HepG2 (cell line): ENCODE results near the gene ADAM22. TPM values are rescaled to one million over a fixed set of nuclear protein-coding genes. Genes with fewer than 3 reads are reported as not detected.

Experiments used
- ATF4 ChIP-seq, 2 experiments: fragments of 450-650 bp in 1 of 2; sonication (generic) in 1 of 2; formaldehyde crosslinking; IDR thresholded peaks; 2 replicates each; pipeline versions ENCODE4 v1.5.0 to v1.8.0; 2020 to 2022; ENCODE audit warnings: mild to moderate bottlenecking in 1 of 2, missing genetic modification reagents in 1 of 2
- ATF7 ChIP-seq, 2 experiments: fragments of 450-650 bp in 1 of 2; sonication (generic) in 1 of 2; formaldehyde crosslinking in 1 of 2; IDR thresholded peaks; 2 replicates each; pipeline versions ENCODE4 v1.4.0 to v1.6.1; 2016 to 2020; ENCODE audit warnings: antibody characterized with exemption in 1 of 2, mild to moderate bottlenecking in 1 of 2, missing genetic modification reagents in 1 of 2
- CEBPB ChIP-seq: IDR thresholded peaks from 2 replicates; pipeline ENCODE4 v1.6.1; 2011; ENCODE audit warnings: low read depth, low read length, improper control_type of control experiment, borderline replicate concordance
- CEBPG ChIP-seq: IDR thresholded peaks from 2 replicates; pipeline ENCODE4 v1.6.1; 2016
- FOSL2 ChIP-seq: sonication (generic); formaldehyde crosslinking; IDR thresholded peaks from 2 replicates; pipeline ENCODE4 v1.4.0; 2020; ENCODE audit warnings: missing genetic modification reagents
- FOXA3 ChIP-seq: IDR thresholded peaks from 2 replicates; pipeline ENCODE4 v1.6.1; 2016; ENCODE audit warnings: missing genetic modification reagents, missing compliant biosample characterization
- FOXP1 ChIP-seq, 2 experiments: fragments of 450-650 bp in 1 of 2; IDR thresholded peaks; 2 replicates each; pipeline ENCODE4 v1.6.1; 2017 to 2018; ENCODE audit warnings: antibody characterized with exemption in 1 of 2
- GABPA ChIP-seq, 2 experiments: IDR thresholded peaks; 2 replicates each; pipeline ENCODE4 v1.6.1; 2011 to 2016; ENCODE audit warnings: low read depth in 2 of 2, low read length in 1 of 2, missing biosample characterization in 1 of 2, missing genetic modification characterization in 1 of 2
- GATAD2A ChIP-seq: IDR thresholded peaks from 2 replicates; pipeline ENCODE4 v1.6.1; 2016
- HCFC1 ChIP-seq: fragments of 150-350 bp; IDR thresholded peaks from 2 replicates; pipeline ENCODE4 v1.6.1; 2014; ENCODE audit warnings: low read depth, low read length
- HMG20A ChIP-seq: IDR thresholded peaks from 2 replicates; pipeline ENCODE4 v1.6.1; 2016; ENCODE audit warnings: borderline replicate concordance
- HNRNPUL1 ChIP-seq: fragments of 200-400 bp; formaldehyde crosslinking; IDR thresholded peaks from 2 replicates; pipeline ENCODE4 v1.6.1; 2017; ENCODE audit warnings: low read depth, mild to moderate bottlenecking, low read length, moderate library complexity
- KLF16 ChIP-seq, 2 experiments: sonication (generic) in 1 of 2; formaldehyde crosslinking in 1 of 2; IDR thresholded peaks; 2 replicates each; pipeline versions ENCODE4 v1.6.1 to v1.8.0; 2016 to 2023; ENCODE audit warnings: missing genetic modification reagents in 2 of 2, missing compliant biosample characterization in 1 of 2
- LCORL ChIP-seq, 2 experiments: fragments of 450-650 bp in 1 of 2; sonication (generic) in 1 of 2; formaldehyde crosslinking in 1 of 2; IDR thresholded peaks; 2 replicates each; pipeline versions ENCODE4 v1.5.0 to v1.6.1; 2017 to 2020; ENCODE audit warnings: antibody characterized with exemption in 1 of 2, missing genetic modification reagents in 1 of 2
- NR2F1 ChIP-seq, 2 experiments: fragments of 450-650 bp in 1 of 2; formaldehyde crosslinking in 1 of 2; IDR thresholded peaks; 2 replicates each; pipeline versions ENCODE4 v1.5.0 to v1.6.1; 2016 to 2020; ENCODE audit warnings: mild to moderate bottlenecking in 1 of 2, missing compliant biosample characterization in 1 of 2, missing genetic modification reagents in 1 of 2, moderate library complexity in 1 of 2
- NR2F6 ChIP-seq, 2 experiments: IDR thresholded peaks; 2 replicates each; pipeline ENCODE4 v1.6.1; 2016; ENCODE audit warnings: antibody characterized with exemption in 1 of 2, mild to moderate bottlenecking in 1 of 2
- PATZ1 ChIP-seq: sonication (generic); formaldehyde crosslinking; IDR thresholded peaks from 2 replicates; pipeline ENCODE4 v1.4.0; 2020; ENCODE audit warnings: missing genetic modification reagents
- RAD21 ChIP-seq: fragments of 450-650 bp; formaldehyde crosslinking; IDR thresholded peaks from 2 replicates; pipeline ENCODE4 v1.5.0; 2020; ENCODE audit warnings: mild to moderate bottlenecking
- RFX1 ChIP-seq: fragments of 450-650 bp; IDR thresholded peaks from 2 replicates; pipeline ENCODE4 v1.6.1; 2017
- RFX3 ChIP-seq: IDR thresholded peaks from 2 replicates; pipeline ENCODE4 v1.6.1; 2016; ENCODE audit warnings: missing biosample characterization, missing genetic modification reagents
- SALL1 ChIP-seq: sonication (generic); formaldehyde crosslinking; IDR thresholded peaks from 2 replicates; pipeline ENCODE4 v1.8.0; 2022; ENCODE audit warnings: mild to moderate bottlenecking, missing genetic modification reagents
- SAP130 ChIP-seq: IDR thresholded peaks from 2 replicates; pipeline ENCODE4 v1.6.1; 2016; ENCODE audit warnings: low read depth
- SOX13 ChIP-seq, 3 experiments: fragments of 450-650 bp in 1 of 3; sonication (generic) in 1 of 3; formaldehyde crosslinking in 1 of 3; IDR thresholded peaks in 2 of 3; conservative IDR thresholded peaks in 1 of 3; 2 replicates each; pipeline versions ENCODE4 v1.5.0 to v1.6.1; 2016 to 2020; ENCODE audit warnings: antibody characterized with exemption in 1 of 3, mild to moderate bottlenecking in 1 of 3, missing compliant biosample characterization in 1 of 3, missing genetic modification reagents in 1 of 3, moderate library complexity in 1 of 3
- SOX5 ChIP-seq: IDR thresholded peaks from 2 replicates; pipeline ENCODE4 v1.6.1; 2016; ENCODE audit warnings: borderline replicate concordance
- TEAD3 ChIP-seq: optimal IDR thresholded peaks from 2 replicates; pipeline ENCODE3; 2016; ENCODE audit warnings: borderline replicate concordance
- ZNF510 ChIP-seq: sonication (generic); formaldehyde crosslinking; IDR thresholded peaks from 2 replicates; pipeline ENCODE4 v1.4.0; 2020; ENCODE audit warnings: low read depth, mild to moderate bottlenecking, missing genetic modification reagents
- polyA plus RNA-seq, 8 experiments: library from polyadenylated mRNA; depleted of rRNA in 3 of 8; stranded (reverse) in 7 of 8; unstranded in 1 of 8; fragments of >200 nt; fragmentation: Illumina TruSeq in 4 of 8; extraction: Trizol in 4 of 8; gene quantifications; 2 replicates each; pipeline versions ENCODE4 v1.2.1 to v1.2.3, GENCODE V29; 2011 to 2016; ENCODE audit warnings: low read depth in 4 of 8, missing spikeins in 1 of 8, mixed read lengths in 1 of 8; ENCODE audit not compliant: insufficient read depth in 1 of 8
- total RNA-seq, 5 experiments: library from RNA; depleted of rRNA; stranded (reverse); fragments of >200 nt; fragmentation: Illumina TruSeq; extraction: Trizol; gene quantifications; 2 replicates each; pipeline ENCODE4 v1.2.3, GENCODE V29; 2016; ENCODE audit warnings: low read depth in 1 of 5

The ADAM22 gene
- total and polyA plus RNA-seq, 2 of the 13 experiments (the other 11 are each of a cell fraction or from before 2014, with no cell fraction given) = 1.9 to 6.7 TPM

DNA sequence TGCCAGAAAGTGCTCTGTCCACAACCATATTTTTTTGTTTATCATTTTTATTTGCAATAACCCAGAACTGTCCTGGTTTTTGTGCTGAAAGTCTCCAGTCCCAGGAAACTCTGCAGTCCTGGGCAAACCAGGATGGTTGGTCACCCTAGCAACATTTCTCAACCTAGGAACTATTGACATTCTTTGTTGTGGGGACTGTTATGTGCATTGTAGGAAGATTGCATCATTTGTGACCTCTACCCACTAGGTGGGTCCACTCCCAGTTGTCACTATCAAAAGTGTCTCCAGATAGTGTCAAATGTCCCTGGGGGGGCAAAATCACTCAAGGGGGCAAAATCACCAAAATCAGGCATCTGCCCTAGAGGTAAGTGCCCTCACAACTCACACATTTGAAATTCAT, 299.8 kb downstream of the ADAM22 start (continued):
- TF ChIP-seq NR2F6 (IDR thresholded peaks at IDR 0.05) = peak; percentile 34; the same call in 1 of the 2 replicates
- peak; percentile 76; the same call in 1 of the 2 replicates for TF ChIP-seq NR2F6 (CRISPR knock-in tag; IDR thresholded peaks at IDR 0.05)
- TF ChIP-seq FOXP1 (IDR thresholded peaks at IDR 0.05) = no peak
- TF ChIP-seq FOXP1 (CRISPR knock-in tag; IDR thresholded peaks at IDR 0.05) = peak; percentile 37; the same call in 1 of the 2 replicates
- peak in 1 of 2 experiments; percentile 96; a peak in 2 of 4 replicates for TF ChIP-seq ATF4 (CRISPR knock-in tag; IDR thresholded peaks at IDR 0.05)
- TF ChIP-seq RFX3 (CRISPR knock-in tag) = peak; percentile 24; the same call in 1 of the 2 replicates
- peak; percentile 55; the same call in 1 of the 2 replicates for TF ChIP-seq RFX1
- peak in 1 of 2 experiments; percentile 64; a peak in 2 of 4 replicates for TF ChIP-seq NR2F1 (CRISPR knock-in tag; IDR thresholded peaks at IDR 0.05)
- no peak for TF ChIP-seq SOX13 (IDR thresholded peaks at IDR 0.05)
- peak in 1 of 2 experiments; percentile 85; a peak in 2 of 4 replicates for TF ChIP-seq SOX13 (CRISPR knock-in tag; conservative IDR thresholded peaks at IDR 0.05 in 1 of 2, IDR thresholded peaks at IDR 0.05 in 1 of 2)
- TF ChIP-seq FOXA3 (CRISPR knock-in tag) = peak; percentile 57; the same call in 1 of the 2 replicates
- peak; percentile 95 for TF ChIP-seq CEBPB
- peak; percentile 83 for TF ChIP-seq CEBPG
- peak; percentile 59 for TF ChIP-seq GATAD2A
- peak; percentile 59 for TF ChIP-seq ATF7 (IDR thresholded peaks at IDR 0.05)
- TF ChIP-seq ATF7 (CRISPR knock-in tag; IDR thresholded peaks at IDR 0.05) = no peak
- peak; percentile 56; the same call in 1 of the 2 replicates for TF ChIP-seq HMG20A (CRISPR knock-in tag)
- TF ChIP-seq LCORL (IDR thresholded peaks at IDR 0.05) = no peak
- peak; percentile 28; the same call in 1 of the 2 replicates for TF ChIP-seq LCORL (CRISPR knock-in tag; IDR thresholded peaks at IDR 0.05)
- TF ChIP-seq SALL1 (CRISPR knock-in tag) = peak; percentile 45; the same call in 1 of the 2 replicates
- TF ChIP-seq FOSL2 = peak; percentile 41
- peak; percentile 82; the same call in 1 of the 2 replicates for TF ChIP-seq SOX5 (CRISPR knock-in tag)
- TF ChIP-seq RAD21 (CRISPR knock-in tag) = no peak
- no peak for TF ChIP-seq ZNF510 (CRISPR knock-in tag)
- TF ChIP-seq HCFC1 = no peak
- no peak for TF ChIP-seq HNRNPUL1
- TF ChIP-seq GABPA (IDR thresholded peaks at IDR 0.05; ENCODE audit: low read depth, low read length) = no peak
- no peak for TF ChIP-seq GABPA (CRISPR knock-in tag; IDR thresholded peaks at IDR 0.05; ENCODE audit: low read depth)
- peak; percentile 22; the same call in 1 of the 2 replicates for TF ChIP-seq PATZ1 (CRISPR knock-in tag)
- 0 out of 4 replicates have a peak, but pooled peaks of 1 of the 2 experiments have one; percentile 26 for TF ChIP-seq KLF16 (CRISPR knock-in tag; IDR thresholded peaks at IDR 0.05)
- TF ChIP-seq SAP130 (CRISPR knock-in tag) = 0 out of 2 replicates have a peak, but pooled peaks have one; percentile 21
- TF ChIP-seq TEAD3 (CRISPR knock-in tag) = peak; percentile 44
